OCI-LY7 (cell line): ENCODE results near the gene SYTL3. TPM values are rescaled to one million over a fixed set of nuclear protein-coding genes. Genes with fewer than 3 reads are reported as not detected.
A peak's percentile ranks its signal among the peaks of the same experiment; 100 is the strongest.

Source experiments
- BruUV-seq: library from RNA; stranded (reverse); fragments of 400-500 nt; replicated peaks from 2 replicates; lab custom pipeline; 2021; lab: Mats Ljungman, UMichigan
- CTCF ChIA-PET: fragments of 300-600 bp; sonication (Branson Sonifier 250); formaldehyde crosslinking; loops from one replicate; lab custom pipeline; 2022; ENCODE audit warnings: antibody characterized with exemption; ENCODE audit not compliant: unreplicated experiment; lab: Charles Lee
- POLR2A ChIA-PET: fragments of 300-600 bp; sonication (Branson Sonifier 250); formaldehyde crosslinking; loops from one replicate; lab custom pipeline; 2022; ENCODE audit warnings: antibody characterized with exemption; lab: Charles Lee
- DNase-seq: peaks from one replicate; pipeline ENCODE4 v3.0.0-alpha.2; 2015; ENCODE audit warnings: low spot score
- H2AFZ ChIP-seq: fragments of 200-600 bp; sonication (generic), shearing (Covaris generic); 2 replicates; pipeline ENCODE4 v1.6.1; 2014; ENCODE audit warnings: mild to moderate bottlenecking, antibody characterized with exemption, low read length, moderate library complexity
- H3K27ac ChIP-seq: fragments of 200-600 bp; sonication (generic); 2 replicates; pipeline ENCODE4 v1.5.1; 2014; ENCODE audit warnings: mixed run types, low read depth, mild to moderate bottlenecking, moderate library complexity, low read length, inconsistent platforms; ENCODE audit not compliant: poor library complexity, severe bottlenecking
- H3K36me3 ChIP-seq: fragments of 200-600 bp; sonication (generic); 2 replicates; pipeline ENCODE4 v1.6.1; 2014; ENCODE audit warnings: mild to moderate bottlenecking, antibody characterized with exemption, low read length, moderate library complexity, mixed read lengths; ENCODE audit not compliant: insufficient read depth
- H3K4me1 ChIP-seq: fragments of 200-600 bp; sonication (generic); 2 replicates; pipeline ENCODE4 v1.5.1; 2014; ENCODE audit warnings: mild to moderate bottlenecking, low read length; ENCODE audit not compliant: insufficient read depth, poor library complexity, severe bottlenecking
- H3K4me2 ChIP-seq: fragments of 200-600 bp; sonication (generic); 2 replicates; pipeline ENCODE4 v1.6.1; 2014; ENCODE audit warnings: mild to moderate bottlenecking, low read length
- H3K4me3 ChIP-seq: fragments of 200-600 bp; sonication (generic); 2 replicates; pipeline ENCODE4 v1.5.1; 2014; ENCODE audit warnings: mild to moderate bottlenecking, low read depth, low read length; ENCODE audit not compliant: poor library complexity, severe bottlenecking
- H3K79me2 ChIP-seq: fragments of 200-600 bp; sonication (generic); 2 replicates; pipeline ENCODE4 v1.6.1; 2016; ENCODE audit warnings: low read depth, mild to moderate bottlenecking, low read length, moderate library complexity, mixed read lengths; ENCODE audit not compliant: insufficient read depth
- H3K9me2 ChIP-seq: fragments of 200-600 bp; sonication (generic); 2 replicates; pipeline ENCODE4 v1.6.1; 2016; ENCODE audit warnings: mild to moderate bottlenecking, low read length, mixed read lengths; ENCODE audit not compliant: insufficient read depth
- H3K9me3 ChIP-seq: fragments of 200-600 bp; sonication (generic); 2 replicates; pipeline ENCODE4 v1.6.1; 2014; ENCODE audit warnings: mild to moderate bottlenecking, mixed run types, low read length, mixed read lengths
- H4K20me1 ChIP-seq: fragments of 200-600 bp; sonication (generic); 2 replicates; pipeline ENCODE4 v1.6.1; 2014; ENCODE audit warnings: mild to moderate bottlenecking, antibody characterized with exemption, low read length, moderate library complexity, mixed read lengths; ENCODE audit not compliant: insufficient read depth
- CTCF ChIP-seq: fragments of 200-600 bp; sonication (generic); conservative IDR thresholded peaks from 2 replicates; pipeline ENCODE4 v1.5.1; 2014; ENCODE audit warnings: mild to moderate bottlenecking, antibody characterized with exemption, low read length, moderate library complexity, mixed read lengths
- EZH2phosphoT487 ChIP-seq: fragments of 200-600 bp; sonication (generic); IDR thresholded peaks from 2 replicates; pipeline ENCODE4 v1.6.1; 2018; ENCODE audit warnings: low read depth, borderline replicate concordance, mild to moderate bottlenecking, mixed run types, antibody characterized with exemption, low read length, moderate library complexity, mixed read lengths
- intact Hi-C: fragments of 100-400 bp; cut with micrococcal nuclease; formaldehyde crosslinking; loops from one replicate; pipeline ENCODE4 v1.10.0; 2022; ENCODE audit not compliant: unreplicated experiment
- total RNA-seq, 2 experiments: library from RNA; depleted of rRNA in 1 of 2; stranded (reverse); fragments of >200 nt in 1 of 2; shearing (Covaris generic) in 1 of 2; gene quantifications; 2 replicates each; pipeline ENCODE4 v1.2.3, GENCODE V29; 2014 to 2022

Gene SYTL3
- total RNA-seq, 2 experiments from 2014 or later: 0.32 to 0.89 TPM

GRCh38 chr6:158705386-158706126 lies 55.7 kb downstream of the SYTL3 start:
- Histone ChIP-seq H3K4me2 (no peak overlapping the region), H3K9me2 (no peaks in the 10 kb centered on the region), H4K20me1 (no peaks in the 10 kb centered on the region), H3K4me3 (no peak overlapping the region), H2AFZ (no peak overlapping the region), H3K27ac (no peak overlapping the region), H3K36me3 (no peaks in the 10 kb centered on the region), H3K4me1 (peaks cover 30% of the 10 kb centered on the region), H3K79me2 (no peaks in the 10 kb centered on the region), H3K9me3 (no peaks in the 10 kb centered on the region)
- BruUV-seq: no TSS peak
- no peak for DNase-seq
- TF ChIP-seq CTCF (no peak), EZH2phosphoT487 (no peak)
- ChIA-PET POLR2A (no interaction called here), CTCF (interaction anchor here (1.0 kb wide), 1 partner anchor 108 kb away, joined by 3 read pairs; no protein-coding TSS in a partner anchor)
- intact Hi-C loops: loop anchor here (2.0 to 10.0 kb wide), 3 partner anchors 47 to 429 kb away; no protein-coding TSS in a partner anchor

- no peak overlapping the region for H2AFZ ChIP-seq
- POLR2A ChIA-PET: interaction anchor here (0.6 to 3.0 kb wide), 3 partner anchors 102 to 287 kb away, joined by 3 to 7 read pairs (median 4); no protein-coding TSS in a partner anchor
- H3K79me2 ChIP-seq: no peaks in the 10 kb centered on the region
Measured at GRCh38 chr6:158706369-158706982, 56.6 kb downstream of the SYTL3 start.

More at GRCh38 chr6:158706369-158706982, 56.6 kb downstream of the SYTL3 start:
- H3K4me1 ChIP-seq: peaks cover 30% of the 10 kb centered on the region
- BruUV-seq: no TSS peak
- no peak overlapping the region for H3K27ac ChIP-seq
- no peaks in the 10 kb centered on the region for H3K9me3 ChIP-seq
- peak; percentile 20 for DNase-seq
- no peak overlapping the region for H3K4me3 ChIP-seq
- CTCF ChIA-PET: interaction anchor here (0.6 to 1.5 kb wide), 3 partner anchors 12 to 107 kb away, joined by 3 to 4 read pairs (median 3); no protein-coding TSS in a partner anchor
- H4K20me1 ChIP-seq: no peaks in the 10 kb centered on the region
- no peak overlapping the region for H3K4me2 ChIP-seq
- intact Hi-C loops: loop anchor here (10.0 kb wide), 1 partner anchor 88 kb away; no protein-coding TSS in a partner anchor
- TF ChIP-seq CTCF: peak; percentile 50; the same call in 1 of the 2 replicates
- no peak for TF ChIP-seq EZH2phosphoT487
- H3K9me2 ChIP-seq: no peaks in the 10 kb centered on the region
- H3K36me3 ChIP-seq: no peaks in the 10 kb centered on the region
